ENCODE results near the gene PTPN22.
"Not testable (repeated sequence)": the region's sequence is repeated elsewhere in the genome, so short reads cannot be mapped to it uniquely, and the experiment has no call there.

Gene PTPN22

GRCh38 chr1:113886417-113887401, 15.2 kb upstream of the PTPN22 start:
- DNase-seq = no peak

GRCh38 chr1:113881661-113882060, 10.1 kb upstream of the PTPN22 start:
- no peak for DNase-seq

- no peak for DNase-seq
Measured at GRCh38 chr1:113879739-113880038, 8.2 kb upstream of the PTPN22 start.

- no peak for DNase-seq
Measured at GRCh38 chr1:113876176-113876575, 4.7 kb upstream of the PTPN22 start.

- no peak for DNase-seq
Measured at GRCh38 chr1:113875714-113876113, 4.2 kb upstream of the PTPN22 start.

- DNase-seq = peak; percentile 54
Measured at GRCh38 chr1:113874012-113874879, 2.7 kb upstream of the PTPN22 start.

GRCh38 chr1:113872219-113872935, 865 bp upstream of the PTPN22 start:
- DNase-seq = no peak

GRCh38 chr1:113870778-113871177, 734 bp downstream of the PTPN22 start:
- no peak for DNase-seq

GRCh38 chr1:113868387-113869083, 3.0 kb downstream of the PTPN22 start:
- DNase-seq = no peak

GRCh38 chr1:113861641-113862040, 9.9 kb downstream of the PTPN22 start:
- DNase-seq = no peak

GRCh38 chr1:113860891-113861290, 10.6 kb downstream of the PTPN22 start:
- no peak for DNase-seq

GRCh38 chr1:113859478-113860175, 11.9 kb downstream of the PTPN22 start:
- DNase-seq = no peak

GRCh38 chr1:113858982-113859381, 12.5 kb downstream of the PTPN22 start:
- no peak for DNase-seq

GRCh38 chr1:113858418-113858817, 13.1 kb downstream of the PTPN22 start:
- no peak for DNase-seq

- DNase-seq = no peak
Measured at GRCh38 chr1:113857776-113858175, 13.7 kb downstream of the PTPN22 start.

- DNase-seq = no peak
Measured at GRCh38 chr1:113856401-113856790, 15.1 kb downstream of the PTPN22 start.

- no peak for DNase-seq
Measured at GRCh38 chr1:113855630-113856400, 15.7 kb downstream of the PTPN22 start.

GRCh38 chr1:113854234-113854633, 17.3 kb downstream of the PTPN22 start:
- DNase-seq = no peak

GRCh38 chr1:113852694-113853093, 18.8 kb downstream of the PTPN22 start:
- not testable (repeated sequence) for DNase-seq

- DNase-seq = no peak
Measured at GRCh38 chr1:113850127-113850796, 21.2 kb downstream of the PTPN22 start.

- DNase-seq = no peak
Measured at GRCh38 chr1:113849072-113849471, 22.4 kb downstream of the PTPN22 start.
